GM18508 (cell line): ENCODE data around the gene KLHL9.

Source experiments
- ATAC-seq: cut with Tn5 transposase; IDR thresholded peaks from one replicate; pipeline ENCODE4 v1.9.1; 2021; ENCODE audit warnings: moderate number of reproducible peaks; ENCODE audit not compliant: insufficient read depth, unreplicated experiment

Gene KLHL9

DNA sequence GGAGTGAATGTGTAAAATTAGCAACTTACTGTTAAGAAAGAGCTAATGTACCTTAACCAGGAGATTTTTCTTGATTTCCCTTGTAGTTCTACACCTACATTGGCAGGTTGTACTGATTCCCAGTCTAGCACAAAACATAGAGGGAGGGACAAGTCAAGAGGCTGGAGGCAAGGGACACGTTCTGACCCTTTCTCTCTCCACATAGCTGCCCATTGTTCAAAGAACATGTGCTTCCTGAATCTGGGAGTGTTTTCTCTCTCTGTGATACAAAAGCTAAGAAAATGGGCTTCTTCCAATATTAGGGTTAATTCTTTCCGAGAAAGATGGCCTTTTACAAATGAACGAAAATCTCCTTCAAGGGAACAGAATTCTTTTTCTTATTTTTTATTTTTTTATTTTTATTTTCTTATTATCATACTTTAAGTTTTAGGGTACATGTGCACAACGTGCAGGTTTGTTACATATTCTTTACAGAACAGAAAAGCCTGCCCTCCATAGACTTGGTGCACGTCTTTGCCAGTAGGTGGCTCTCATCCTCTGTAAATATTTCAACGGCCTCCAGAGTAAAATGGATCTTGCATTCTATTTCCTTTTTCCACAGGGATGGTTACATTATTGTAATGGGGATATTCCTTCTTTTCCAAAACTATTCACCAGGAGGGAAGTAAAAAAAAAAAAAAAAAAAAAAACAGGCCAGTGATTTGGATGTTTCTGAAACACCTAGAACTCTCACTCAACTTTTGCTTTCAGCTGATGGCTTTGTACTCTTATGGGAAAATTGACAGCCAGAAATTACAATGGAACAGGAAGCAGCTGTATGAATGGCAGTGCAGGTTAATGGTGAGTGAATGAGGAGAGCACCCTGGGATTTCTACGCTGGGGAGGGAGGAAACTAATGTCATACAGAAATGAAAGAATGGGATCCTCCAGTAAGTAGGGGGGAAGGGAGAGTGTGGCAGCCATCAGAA lies 17.0 kb downstream of the KLHL9 start:
- ATAC-seq = no peak

DNA sequence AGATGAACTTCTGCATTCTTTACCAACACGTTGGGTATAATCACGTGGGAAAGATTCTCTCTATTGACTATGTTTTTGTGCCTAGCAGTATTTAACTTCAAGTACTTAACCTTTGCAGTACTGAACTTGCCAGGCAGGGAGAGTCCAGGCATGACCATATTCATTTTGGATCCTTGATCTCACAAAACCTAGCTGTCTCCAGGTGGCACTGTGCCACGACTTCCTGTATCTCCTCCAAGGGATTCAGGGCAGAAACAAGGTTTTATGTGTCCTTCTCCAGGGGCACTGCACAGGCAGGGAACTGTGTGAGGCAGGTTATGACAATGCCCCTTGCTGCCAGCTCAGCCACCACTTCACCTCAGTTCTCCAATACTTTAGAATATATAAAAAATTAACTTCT lies 18.3 kb downstream of the KLHL9 start:
- no peak for ATAC-seq

DNA sequence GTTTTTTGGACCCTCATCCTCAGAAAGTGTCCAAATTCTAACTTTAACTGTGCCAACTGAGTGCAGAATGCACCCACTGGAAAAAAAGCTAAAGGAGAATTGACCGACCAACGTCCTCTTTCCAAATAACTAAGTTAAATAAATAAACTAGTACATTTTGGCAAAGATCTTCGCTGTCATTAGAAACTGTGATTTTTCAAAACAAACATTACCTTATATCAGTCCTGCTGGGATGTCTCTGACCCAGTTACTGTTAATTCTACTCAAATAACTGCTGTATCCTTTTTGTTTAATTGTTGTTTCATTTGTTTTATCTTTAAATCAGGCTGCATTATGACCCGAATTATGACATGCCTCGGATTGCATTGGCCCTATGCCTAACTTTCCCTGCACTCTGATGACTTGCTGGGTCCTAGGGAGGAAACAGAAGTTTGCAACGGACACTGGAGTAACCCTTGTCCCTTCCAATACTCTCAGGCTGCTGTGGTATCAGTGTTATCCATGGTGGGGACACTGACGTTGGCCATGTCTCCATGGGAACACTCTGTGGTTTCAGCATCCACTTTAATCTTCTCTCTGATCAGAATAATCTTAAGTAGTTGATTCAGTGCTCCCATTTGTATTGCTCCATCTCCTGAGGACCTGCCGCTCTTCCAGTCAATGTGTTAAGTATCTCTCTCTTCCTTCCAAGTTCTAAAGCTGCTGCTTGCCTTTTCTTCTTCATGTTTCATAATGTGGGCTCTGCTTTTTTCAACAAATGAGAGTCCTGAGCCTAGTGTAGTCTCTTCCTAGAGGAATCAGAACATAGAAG lies 19.0 kb downstream of the KLHL9 start:
- ATAC-seq = no peak

DNA sequence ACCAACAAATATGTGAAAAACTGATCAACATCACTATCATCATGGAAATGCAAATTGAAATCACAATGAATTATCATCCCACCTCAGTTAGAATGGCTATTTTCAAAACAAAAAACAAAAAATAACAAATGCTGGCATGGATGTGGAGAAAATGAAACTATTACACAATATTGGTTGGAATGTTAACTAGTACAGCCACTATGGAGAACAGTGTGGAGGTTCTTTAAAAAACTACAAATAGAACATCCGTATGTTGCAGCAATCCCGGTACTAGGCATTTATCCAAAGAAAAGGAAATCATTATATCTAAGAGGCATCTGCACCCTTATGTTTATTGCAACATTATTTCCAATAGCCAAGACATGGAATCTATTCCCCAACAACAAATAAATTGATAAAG lies 21.1 kb downstream of the KLHL9 start:
- ATAC-seq = no peak

DNA sequence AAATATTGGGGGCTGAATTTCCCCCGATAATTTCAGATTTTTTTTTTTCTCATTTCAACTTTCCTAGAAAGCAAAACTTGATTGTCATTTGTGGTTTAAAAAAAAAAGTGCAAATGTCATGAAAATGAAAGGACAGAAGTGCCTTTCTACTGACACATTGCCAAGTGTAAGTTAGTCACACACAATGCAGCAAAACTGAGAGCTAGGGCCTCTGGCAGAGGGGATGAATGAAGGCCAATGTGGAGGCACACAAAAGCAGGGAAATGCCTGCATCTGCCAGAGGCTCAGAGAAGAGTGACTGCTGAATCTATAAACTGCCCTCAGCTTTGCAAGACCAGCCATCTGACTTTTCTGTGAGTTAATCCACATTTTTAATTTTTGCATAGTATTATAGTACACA lies 23.3 kb downstream of the KLHL9 start:
- no peak for ATAC-seq

DNA sequence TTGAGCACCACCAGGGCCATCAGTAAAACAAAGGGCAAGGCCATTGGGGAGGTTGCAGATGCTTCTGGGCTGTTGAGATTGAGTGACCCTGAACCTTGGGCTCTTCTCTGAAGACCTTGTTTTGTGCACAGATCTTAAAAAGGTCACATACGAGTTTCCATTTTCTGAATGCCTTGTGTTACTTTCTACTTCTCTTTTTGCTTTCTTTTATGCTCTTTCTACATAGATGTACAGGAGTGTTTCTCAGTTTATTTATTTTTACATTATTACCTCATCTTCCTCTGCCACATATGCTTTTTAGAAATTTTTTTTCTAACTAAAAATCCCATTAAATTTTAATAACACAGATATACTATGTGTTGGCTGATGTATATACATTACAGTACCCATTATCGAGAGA lies 30.0 kb downstream of the KLHL9 start, which contains the start of gene IFNA5:
Gene IFNA5, minus strand, starts transcription at position 101 of the 400 bp plus-strand sequence. Its CDS starts 57 bp downstream, at position 44.
- ATAC-seq = no peak

DNA sequence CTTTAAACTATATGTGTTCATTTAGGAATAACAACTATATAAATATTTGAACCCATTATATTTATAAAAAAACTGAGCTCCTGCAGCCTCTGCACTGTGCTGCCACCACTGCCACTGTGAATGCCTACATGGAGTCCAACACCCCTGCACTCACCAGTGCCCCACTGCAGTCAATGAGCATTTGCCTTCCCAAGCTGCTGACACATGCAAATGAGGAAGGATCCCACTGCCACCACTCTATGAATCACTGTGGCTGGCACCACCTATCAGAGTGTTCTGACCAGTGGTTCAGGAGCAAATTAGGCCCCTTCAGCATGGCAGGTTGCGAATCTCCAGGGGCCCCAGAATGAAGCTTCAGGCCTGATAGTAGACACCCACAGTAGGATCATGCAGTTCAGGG lies 39.2 kb downstream of the KLHL9 start:
- no peak for ATAC-seq

DNA sequence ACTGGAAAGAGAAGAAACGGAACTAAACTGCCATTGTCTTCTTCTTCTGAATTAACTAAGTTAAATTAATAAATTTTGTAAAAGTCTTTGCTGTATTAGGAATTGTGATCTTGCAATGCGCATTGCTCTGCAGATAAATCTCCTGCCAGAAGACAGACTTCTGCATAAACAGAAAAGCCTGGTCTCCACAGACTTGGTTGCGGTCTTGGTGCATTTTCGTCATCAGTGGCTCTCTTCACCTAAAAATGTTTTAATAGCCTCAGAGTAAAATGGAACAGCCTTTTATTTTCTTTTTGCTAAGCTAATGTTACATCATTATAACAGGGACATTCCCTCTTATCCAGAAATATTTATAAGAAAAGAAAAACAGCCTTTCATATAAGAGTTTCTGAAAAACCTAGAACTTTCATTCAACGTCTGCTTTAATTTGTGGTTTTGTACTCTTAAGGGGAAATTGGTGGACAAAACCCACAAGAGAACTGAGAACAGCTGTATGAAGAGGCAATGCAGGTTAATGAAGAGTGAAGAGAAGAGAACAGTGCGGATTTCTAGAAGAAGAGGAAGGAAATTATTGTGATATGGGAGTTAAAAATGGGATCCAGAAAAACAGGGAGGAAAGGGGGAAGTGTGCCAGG lies 40.2 kb downstream of the KLHL9 start:
- ATAC-seq = peak; percentile 59

DNA sequence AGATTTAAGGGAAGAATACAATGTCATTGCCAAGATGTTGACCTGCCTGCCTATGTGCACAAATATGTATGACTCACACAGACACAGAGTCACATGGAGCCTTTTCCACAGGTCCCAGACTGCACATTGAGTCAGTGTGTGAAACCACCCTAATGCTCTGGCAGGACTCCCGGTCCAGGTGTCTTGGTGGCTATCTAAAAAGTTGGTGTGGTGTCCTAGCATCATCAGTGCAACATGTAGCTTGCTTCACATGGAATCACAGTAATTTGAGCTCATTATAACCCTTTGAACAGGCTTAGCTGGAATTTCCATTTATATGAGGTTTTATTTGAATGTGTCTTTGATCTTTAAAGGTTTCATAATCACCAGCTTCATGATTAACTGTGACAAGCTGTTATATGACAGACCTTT lies 40.8 kb downstream of the KLHL9 start:
- peak; percentile 47 for ATAC-seq

DNA sequence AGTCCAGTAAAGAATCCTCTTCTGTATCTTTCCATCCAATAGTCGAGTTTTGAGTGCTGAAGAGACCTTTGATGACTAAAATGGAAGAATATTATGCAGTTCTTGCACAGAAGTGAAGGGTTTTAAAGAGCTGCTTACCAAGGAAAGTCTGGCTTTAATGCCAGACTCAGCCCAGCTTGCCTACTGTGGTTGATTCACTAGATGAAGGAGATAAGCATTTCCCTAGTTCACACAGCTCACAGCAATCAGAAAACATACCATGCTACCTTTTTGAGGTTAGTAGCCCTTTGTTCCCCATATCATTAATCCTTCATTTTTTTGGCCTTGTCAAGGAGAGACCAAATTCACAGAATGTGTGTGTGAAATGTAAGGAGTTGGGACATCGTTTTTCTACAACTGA lies 45.4 kb downstream of the KLHL9 start:
- ATAC-seq = no peak

DNA sequence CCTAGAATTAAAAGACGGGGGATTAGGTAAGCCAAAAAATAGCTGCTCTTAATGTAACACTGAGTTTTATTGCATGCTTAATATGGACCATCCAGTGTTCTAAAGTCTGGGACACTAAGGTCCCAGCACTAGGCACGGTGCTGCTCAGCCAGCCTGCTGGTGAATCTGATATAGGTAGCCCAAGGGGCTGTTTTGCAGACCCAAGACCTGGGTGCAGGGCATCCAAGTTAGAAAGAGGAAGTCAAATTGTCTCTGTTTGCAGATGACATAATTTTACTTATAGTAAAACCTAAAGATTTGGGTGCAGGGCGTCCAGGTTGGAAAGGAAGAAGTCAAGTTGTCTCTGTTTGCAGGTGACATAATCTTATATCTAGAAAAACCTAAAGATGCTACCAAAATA lies 47.9 kb downstream of the KLHL9 start:
- ATAC-seq = no peak

DNA sequence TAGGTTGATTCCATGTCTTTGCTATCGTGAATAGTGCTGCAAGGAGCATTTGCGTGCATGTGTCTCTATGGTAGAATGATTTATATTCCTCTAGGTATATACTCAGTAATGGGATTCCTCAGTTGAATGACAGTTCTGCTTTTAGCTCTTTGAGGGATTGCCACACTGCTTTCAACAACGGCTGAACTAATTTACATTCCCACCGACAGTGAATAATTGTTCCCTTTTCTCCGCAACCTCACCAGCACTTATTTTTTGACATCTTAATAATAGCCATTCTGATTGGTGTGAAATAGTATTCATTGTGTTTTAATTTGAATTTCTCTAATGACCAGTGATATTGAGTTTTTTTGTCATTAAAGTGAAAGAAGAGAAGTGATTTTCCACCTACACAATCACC lies 48.5 kb downstream of the KLHL9 start:
- ATAC-seq = no peak

DNA sequence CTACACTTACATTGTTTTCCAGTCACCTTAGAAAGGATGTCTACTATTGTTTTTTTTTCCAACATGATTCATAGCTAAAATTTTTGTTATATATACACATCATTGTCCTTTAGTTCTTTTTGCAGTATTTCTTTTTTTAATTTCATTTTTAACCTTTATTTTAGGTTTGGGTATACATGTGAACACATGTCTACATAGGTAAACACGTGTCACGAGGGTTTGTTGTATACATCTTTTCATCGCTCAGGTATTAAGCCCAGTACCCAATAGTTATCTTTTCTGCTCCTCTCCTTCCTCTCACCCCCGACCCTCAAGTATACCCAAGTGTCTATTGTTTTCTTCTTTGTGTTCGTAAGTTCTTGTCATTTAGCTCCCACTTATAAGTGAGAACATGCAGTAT lies 49.1 kb downstream of the KLHL9 start:
- no peak for ATAC-seq

DNA sequence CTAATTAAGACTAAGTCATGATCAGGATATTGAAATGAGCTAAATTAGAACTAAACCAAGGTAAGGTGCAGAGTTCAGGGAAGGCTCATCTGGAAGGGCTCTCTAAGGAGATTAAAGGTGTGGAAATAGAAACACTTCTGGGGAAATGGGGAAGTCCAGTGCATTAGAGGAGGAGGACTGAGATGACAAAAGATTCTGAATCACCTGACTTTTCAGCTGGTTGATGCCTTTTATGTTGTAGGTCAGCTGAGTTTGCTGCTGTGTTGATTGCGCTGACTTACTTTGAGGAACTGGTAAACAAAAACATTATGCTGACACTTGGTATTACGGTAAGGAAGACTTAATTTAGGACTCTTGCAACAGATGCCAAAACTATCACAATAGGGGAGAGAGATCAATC lies 53.9 kb downstream of the KLHL9 start:
- no peak for ATAC-seq
